OCI-LY7 (cell line): Measurements from ENCODE around the gene DGCR8. TPM values are rescaled to one million over a fixed set of nuclear protein-coding genes. Genes with fewer than 3 reads are reported as not detected.

Source experiments
- BruUV-seq: library from RNA; stranded (reverse); fragments of 400-500 nt; replicated peaks from 2 replicates; lab custom pipeline; 2021; lab: Mats Ljungman, UMichigan
- CTCF ChIA-PET: fragments of 300-600 bp; sonication (Branson Sonifier 250); formaldehyde crosslinking; loops from one replicate; lab custom pipeline; 2022; ENCODE audit warnings: antibody characterized with exemption; ENCODE audit not compliant: unreplicated experiment; lab: Charles Lee
- POLR2A ChIA-PET: fragments of 300-600 bp; sonication (Branson Sonifier 250); formaldehyde crosslinking; loops from one replicate; lab custom pipeline; 2022; ENCODE audit warnings: antibody characterized with exemption; lab: Charles Lee
- DNase-seq: peaks from one replicate; pipeline ENCODE4 v3.0.0-alpha.2; 2015; ENCODE audit warnings: low spot score
- H2AFZ ChIP-seq: fragments of 200-600 bp; sonication (generic), shearing (Covaris generic); 2 replicates; pipeline ENCODE4 v1.6.1; 2014; ENCODE audit warnings: mild to moderate bottlenecking, antibody characterized with exemption, low read length, moderate library complexity
- H3K27ac ChIP-seq: fragments of 200-600 bp; sonication (generic); 2 replicates; pipeline ENCODE4 v1.5.1; 2014; ENCODE audit warnings: mixed run types, low read depth, mild to moderate bottlenecking, moderate library complexity, low read length, inconsistent platforms; ENCODE audit not compliant: poor library complexity, severe bottlenecking
- H3K36me3 ChIP-seq: fragments of 200-600 bp; sonication (generic); 2 replicates; pipeline ENCODE4 v1.6.1; 2014; ENCODE audit warnings: mild to moderate bottlenecking, antibody characterized with exemption, low read length, moderate library complexity, mixed read lengths; ENCODE audit not compliant: insufficient read depth
- H3K4me1 ChIP-seq: fragments of 200-600 bp; sonication (generic); 2 replicates; pipeline ENCODE4 v1.5.1; 2014; ENCODE audit warnings: mild to moderate bottlenecking, low read length; ENCODE audit not compliant: insufficient read depth, poor library complexity, severe bottlenecking
- H3K4me2 ChIP-seq: fragments of 200-600 bp; sonication (generic); 2 replicates; pipeline ENCODE4 v1.6.1; 2014; ENCODE audit warnings: mild to moderate bottlenecking, low read length
- H3K4me3 ChIP-seq: fragments of 200-600 bp; sonication (generic); 2 replicates; pipeline ENCODE4 v1.5.1; 2014; ENCODE audit warnings: mild to moderate bottlenecking, low read depth, low read length; ENCODE audit not compliant: poor library complexity, severe bottlenecking
- H3K79me2 ChIP-seq: fragments of 200-600 bp; sonication (generic); 2 replicates; pipeline ENCODE4 v1.6.1; 2016; ENCODE audit warnings: low read depth, mild to moderate bottlenecking, low read length, moderate library complexity, mixed read lengths; ENCODE audit not compliant: insufficient read depth
- H3K9me2 ChIP-seq: fragments of 200-600 bp; sonication (generic); 2 replicates; pipeline ENCODE4 v1.6.1; 2016; ENCODE audit warnings: mild to moderate bottlenecking, low read length, mixed read lengths; ENCODE audit not compliant: insufficient read depth
- H3K9me3 ChIP-seq: fragments of 200-600 bp; sonication (generic); 2 replicates; pipeline ENCODE4 v1.6.1; 2014; ENCODE audit warnings: mild to moderate bottlenecking, mixed run types, low read length, mixed read lengths
- H4K20me1 ChIP-seq: fragments of 200-600 bp; sonication (generic); 2 replicates; pipeline ENCODE4 v1.6.1; 2014; ENCODE audit warnings: mild to moderate bottlenecking, antibody characterized with exemption, low read length, moderate library complexity, mixed read lengths; ENCODE audit not compliant: insufficient read depth
- EZH2phosphoT487 ChIP-seq: fragments of 200-600 bp; sonication (generic); IDR thresholded peaks from 2 replicates; pipeline ENCODE4 v1.6.1; 2018; ENCODE audit warnings: low read depth, borderline replicate concordance, mild to moderate bottlenecking, mixed run types, antibody characterized with exemption, low read length, moderate library complexity, mixed read lengths
- intact Hi-C: fragments of 100-400 bp; cut with micrococcal nuclease; formaldehyde crosslinking; loops from one replicate; pipeline ENCODE4 v1.10.0; 2022; ENCODE audit not compliant: unreplicated experiment
- total RNA-seq, 2 experiments: library from RNA; depleted of rRNA in 1 of 2; stranded (reverse); fragments of >200 nt in 1 of 2; shearing (Covaris generic) in 1 of 2; gene quantifications; 2 replicates each; pipeline ENCODE4 v1.2.3, GENCODE V29; 2014 to 2022
- TF ChIP-seq, protein P1 (sequence below): fragments of 200-600 bp; sonication (generic); conservative IDR thresholded peaks from 2 replicates; pipeline ENCODE4 v1.5.1; 2014; ENCODE audit warnings: mild to moderate bottlenecking, antibody characterized with exemption, low read length, moderate library complexity, mixed read lengths

The DGCR8 gene
- total RNA-seq, 2 experiments from 2014 or later, result 49.5 to 68.2 TPM

DNA sequence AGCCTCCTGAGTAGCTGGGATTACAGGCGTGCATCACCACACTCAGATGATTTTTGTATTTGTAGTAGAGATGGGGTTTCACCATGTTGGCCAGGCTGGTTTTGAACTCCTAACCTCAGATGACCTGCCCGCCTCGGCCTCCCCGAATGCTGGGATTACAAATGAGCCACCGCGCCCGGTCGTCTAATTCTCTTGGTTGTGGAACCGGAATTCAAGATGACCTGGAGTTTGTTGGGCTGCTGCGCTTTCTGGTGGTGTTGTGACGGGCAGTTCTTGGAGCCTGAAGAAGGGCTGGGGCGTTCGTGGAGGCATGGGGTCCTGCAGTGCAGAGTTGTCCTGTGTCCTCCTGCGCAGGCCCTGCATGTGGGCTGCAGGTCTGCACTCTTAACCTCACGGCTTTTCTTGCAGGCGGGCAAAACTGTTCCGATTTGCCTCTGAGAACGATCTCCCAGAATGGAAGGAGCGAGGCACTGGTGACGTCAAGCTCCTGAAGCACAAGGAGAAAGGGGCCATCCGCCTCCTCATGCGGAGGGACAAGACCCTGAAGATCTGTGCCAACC is 41.9 kb downstream of the DGCR8 start:
- intact Hi-C loops, result no loop called here
- Histone ChIP-seq H3K79me2 (peaks cover 54% of the 10 kb centered on the region), H2AFZ (no peak overlapping the region), H3K9me2 (no peaks in the 10 kb centered on the region), H3K4me1 (peaks cover 17% of the 10 kb centered on the region), H3K4me2 (no peak overlapping the region), H3K36me3 (peaks cover 92% of the 10 kb centered on the region), H3K27ac (no peak overlapping the region), H3K9me3 (no peaks in the 10 kb centered on the region), H4K20me1 (peaks cover 19% of the 10 kb centered on the region; the same call in 1 of the 2 replicates), H3K4me3 (no peak overlapping the region)
- DNase-seq, result no peak
- POLR2A ChIA-PET, result no interaction called here
- CTCF ChIA-PET, result no interaction called here
- no peak for TF ChIP-seq EZH2phosphoT487
- TF ChIP-seq, protein P1, sequence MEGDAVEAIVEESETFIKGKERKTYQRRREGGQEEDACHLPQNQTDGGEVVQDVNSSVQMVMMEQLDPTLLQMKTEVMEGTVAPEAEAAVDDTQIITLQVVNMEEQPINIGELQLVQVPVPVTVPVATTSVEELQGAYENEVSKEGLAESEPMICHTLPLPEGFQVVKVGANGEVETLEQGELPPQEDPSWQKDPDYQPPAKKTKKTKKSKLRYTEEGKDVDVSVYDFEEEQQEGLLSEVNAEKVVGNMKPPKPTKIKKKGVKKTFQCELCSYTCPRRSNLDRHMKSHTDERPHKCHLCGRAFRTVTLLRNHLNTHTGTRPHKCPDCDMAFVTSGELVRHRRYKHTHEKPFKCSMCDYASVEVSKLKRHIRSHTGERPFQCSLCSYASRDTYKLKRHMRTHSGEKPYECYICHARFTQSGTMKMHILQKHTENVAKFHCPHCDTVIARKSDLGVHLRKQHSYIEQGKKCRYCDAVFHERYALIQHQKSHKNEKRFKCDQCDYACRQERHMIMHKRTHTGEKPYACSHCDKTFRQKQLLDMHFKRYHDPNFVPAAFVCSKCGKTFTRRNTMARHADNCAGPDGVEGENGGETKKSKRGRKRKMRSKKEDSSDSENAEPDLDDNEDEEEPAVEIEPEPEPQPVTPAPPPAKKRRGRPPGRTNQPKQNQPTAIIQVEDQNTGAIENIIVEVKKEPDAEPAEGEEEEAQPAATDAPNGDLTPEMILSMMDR, result no peak
- no TSS peak for BruUV-seq

DNA sequence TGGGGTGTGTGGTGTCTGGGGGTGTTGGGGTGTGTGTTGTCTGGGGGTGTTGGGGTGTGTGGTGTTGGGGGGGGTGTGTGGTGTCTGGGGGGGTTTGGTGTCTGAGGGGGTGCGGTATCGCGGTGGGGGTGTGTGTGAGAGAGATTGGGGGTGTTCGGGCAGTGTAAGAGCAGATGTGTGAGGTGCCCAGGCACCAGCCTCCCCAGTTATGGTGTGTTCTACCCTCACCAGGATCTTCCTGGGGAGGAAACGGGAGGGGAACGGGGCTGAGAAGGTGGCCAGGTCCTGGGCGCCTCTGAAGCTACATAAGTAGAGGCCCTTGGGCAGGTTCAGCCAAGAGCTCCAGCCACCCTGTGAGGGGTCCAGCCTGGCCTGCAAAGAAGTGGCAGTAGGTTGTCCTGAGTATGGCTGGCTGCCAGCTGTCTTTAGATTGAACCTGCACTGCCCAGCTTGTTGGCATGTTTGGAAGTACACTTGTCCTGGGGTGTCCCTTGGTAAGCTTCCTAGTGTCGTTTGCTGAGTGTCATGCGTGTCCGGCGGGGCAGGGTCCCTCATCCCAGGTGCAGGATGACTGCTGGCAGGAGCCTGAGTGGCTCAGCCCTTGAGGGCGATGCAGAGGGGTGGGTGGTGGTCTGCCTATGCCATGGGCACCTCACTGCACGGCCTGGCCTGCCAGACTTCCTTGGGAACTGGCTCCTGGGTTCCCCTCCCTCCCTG is 43.5 kb downstream of the DGCR8 start:
- no peak overlapping the region for H3K4me3 ChIP-seq
- POLR2A ChIA-PET, result no interaction called here
- intact Hi-C loops, result no loop called here
- no TSS peak for BruUV-seq
- TF ChIP-seq EZH2phosphoT487, result no peak
- TF ChIP-seq, protein P1, result no peak
- peaks cover 23% of the 10 kb centered on the region for H4K20me1 ChIP-seq
- H3K4me2 ChIP-seq, result no peak overlapping the region
- CTCF ChIA-PET, result no interaction called here
- no peaks in the 10 kb centered on the region for H3K9me2 ChIP-seq
- no peak overlapping the region for H3K27ac ChIP-seq
- H3K4me1 ChIP-seq, result peaks cover 18% of the 10 kb centered on the region
- H3K9me3 ChIP-seq, result no peaks in the 10 kb centered on the region
- peaks cover 98% of the 10 kb centered on the region for H3K36me3 ChIP-seq
- H3K79me2 ChIP-seq, result peaks cover 44% of the 10 kb centered on the region
- no peak overlapping the region for H2AFZ ChIP-seq
- no peak for DNase-seq
